Body of pancreas (tissue), 4 donors: ENCODE data around the gene UNC5A. TPM values are rescaled to one million over a fixed set of nuclear protein-coding genes. Genes with fewer than 3 reads are reported as not detected.

Source experiments
- ATAC-seq: fragments of 150-250 bp; one replicate; pipeline ENCODE4 v1.9.1; 2016
- DNase-seq, 4 donors: peaks; one replicate each; pipeline ENCODE4 v3.0.0-alpha.2; 2019
- H3K27ac ChIP-seq, 4 donors: fragments of 200-600 bp; sonication (generic); 1 replicate in 3 of 4; 2 replicates in 1 of 4; pipeline versions ENCODE4 v1.5.1 to v1.6.1; 2016 to 2019; ENCODE audit warnings: mild to moderate bottlenecking in 1 of 4, mixed read lengths in 1 of 4, moderate library complexity in 1 of 4
- H3K27me3 ChIP-seq, 2 donors: fragments of 200-600 bp; sonication (generic); one replicate each; pipeline ENCODE4 v1.6.0; 2016; ENCODE audit warnings: mild to moderate bottlenecking in 1 of 2
- H3K36me3 ChIP-seq, 2 donors: fragments of 200-600 bp; sonication (generic); replicated peaks in 1 of 2; 2 replicates each; pipeline ENCODE4 v1.5.1; 2016; ENCODE audit warnings: low read depth in 2 of 2; ENCODE audit not compliant: insufficient read depth in 1 of 2
- H3K4me1 ChIP-seq: fragments of 200-600 bp; sonication (generic); one replicate; pipeline ENCODE4 v1.6.0; 2016
- H3K4me3 ChIP-seq, 2 donors: fragments of 200-600 bp; sonication (generic); 1 replicate in 1 of 2; 2 replicates in 1 of 2; pipeline ENCODE4 v1.5.1; 2016 to 2019
- H3K9me3 ChIP-seq, 3 donors: fragments of 200-600 bp; sonication (generic); 1 replicate in 2 of 3; 2 replicates in 1 of 3; pipeline ENCODE4 v1.5.1; 2016
- POLR2A ChIP-seq, 3 donors: fragments of 450-650 bp; IDR thresholded peaks; one replicate each; pipeline ENCODE4 v1.6.1; 2016; ENCODE audit warnings: antibody characterized with exemption in 3 of 3, mild to moderate bottlenecking in 2 of 3
- WGBS, 2 donors: methylation state at CpG; one replicate each; pipeline ENCODE4 v1.1.5; 2017; 5-methylcytosine and 5-hydroxymethylcytosine counted together
- intact Hi-C: fragments of 100-400 bp; cut with DNase I; formaldehyde crosslinking; loops from one replicate; pipeline ENCODE4 v1.15.1; 2023
- total RNA-seq, 2 donors: library from RNA; depleted of rRNA; stranded (reverse); fragments of >200 nt; gene quantifications; one replicate each; pipeline ENCODE4 v1.1.0, GENCODE V29; 2016
- TF ChIP-seq, protein P1 (sequence below), 7 experiments: fragments of 450-650 bp in 4 of 7; fragments of 200-600 bp in 3 of 7; sonication (generic) in 3 of 7; IDR thresholded peaks; one replicate each; pipeline ENCODE4 v1.5.1; 2016 to 2019; ENCODE audit warnings: antibody characterized with exemption in 7 of 7

Gene UNC5A
- total RNA-seq, 2 donors from 2014 or later, result 0.52 to 0.66 TPM

DNA sequence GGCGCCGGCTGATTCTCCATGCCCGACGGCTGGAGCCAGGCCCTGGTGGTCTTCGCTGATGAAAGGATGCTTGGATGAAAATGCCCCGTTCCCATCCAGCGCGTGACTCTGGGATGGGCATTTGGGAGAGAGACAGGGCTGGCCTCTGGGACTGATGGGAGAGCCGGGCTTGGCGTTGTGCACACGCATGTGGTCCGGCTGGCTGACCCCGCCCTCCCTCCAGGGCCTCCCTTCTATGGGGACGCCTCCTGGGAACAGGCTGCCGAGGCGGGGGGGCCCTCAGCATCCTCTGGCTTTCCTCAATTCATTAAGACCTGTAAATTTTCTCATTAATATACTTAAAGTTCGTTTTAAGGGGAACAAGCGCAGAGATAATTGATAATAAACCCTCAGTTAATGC, 36.8 kb downstream of the UNC5A start:
- TF ChIP-seq, protein P1, sequence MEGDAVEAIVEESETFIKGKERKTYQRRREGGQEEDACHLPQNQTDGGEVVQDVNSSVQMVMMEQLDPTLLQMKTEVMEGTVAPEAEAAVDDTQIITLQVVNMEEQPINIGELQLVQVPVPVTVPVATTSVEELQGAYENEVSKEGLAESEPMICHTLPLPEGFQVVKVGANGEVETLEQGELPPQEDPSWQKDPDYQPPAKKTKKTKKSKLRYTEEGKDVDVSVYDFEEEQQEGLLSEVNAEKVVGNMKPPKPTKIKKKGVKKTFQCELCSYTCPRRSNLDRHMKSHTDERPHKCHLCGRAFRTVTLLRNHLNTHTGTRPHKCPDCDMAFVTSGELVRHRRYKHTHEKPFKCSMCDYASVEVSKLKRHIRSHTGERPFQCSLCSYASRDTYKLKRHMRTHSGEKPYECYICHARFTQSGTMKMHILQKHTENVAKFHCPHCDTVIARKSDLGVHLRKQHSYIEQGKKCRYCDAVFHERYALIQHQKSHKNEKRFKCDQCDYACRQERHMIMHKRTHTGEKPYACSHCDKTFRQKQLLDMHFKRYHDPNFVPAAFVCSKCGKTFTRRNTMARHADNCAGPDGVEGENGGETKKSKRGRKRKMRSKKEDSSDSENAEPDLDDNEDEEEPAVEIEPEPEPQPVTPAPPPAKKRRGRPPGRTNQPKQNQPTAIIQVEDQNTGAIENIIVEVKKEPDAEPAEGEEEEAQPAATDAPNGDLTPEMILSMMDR (IDR thresholded peaks at IDR 0.05), result no peak
- TF ChIP-seq POLR2A (IDR thresholded peaks at IDR 0.05), result no peak
- Histone ChIP-seq H3K4me1 (no peaks in the 10 kb centered on the region), H3K27ac (no peak overlapping the region), H3K4me3 (no peak overlapping the region), H3K36me3 (no peaks in the 10 kb centered on the region), H3K9me3 (no peaks in the 10 kb centered on the region), H3K27me3 (peaks cover 0 to 4% of the 10 kb centered on the region in 2 donors)
- WGBS, 2 donors, result 46 to 52% methylated on average over 15 to 18 of the region's 18 CpGs
- DNase-seq (no peak), ATAC-seq (no peak)
- intact Hi-C loops, result no loop called here

DNA sequence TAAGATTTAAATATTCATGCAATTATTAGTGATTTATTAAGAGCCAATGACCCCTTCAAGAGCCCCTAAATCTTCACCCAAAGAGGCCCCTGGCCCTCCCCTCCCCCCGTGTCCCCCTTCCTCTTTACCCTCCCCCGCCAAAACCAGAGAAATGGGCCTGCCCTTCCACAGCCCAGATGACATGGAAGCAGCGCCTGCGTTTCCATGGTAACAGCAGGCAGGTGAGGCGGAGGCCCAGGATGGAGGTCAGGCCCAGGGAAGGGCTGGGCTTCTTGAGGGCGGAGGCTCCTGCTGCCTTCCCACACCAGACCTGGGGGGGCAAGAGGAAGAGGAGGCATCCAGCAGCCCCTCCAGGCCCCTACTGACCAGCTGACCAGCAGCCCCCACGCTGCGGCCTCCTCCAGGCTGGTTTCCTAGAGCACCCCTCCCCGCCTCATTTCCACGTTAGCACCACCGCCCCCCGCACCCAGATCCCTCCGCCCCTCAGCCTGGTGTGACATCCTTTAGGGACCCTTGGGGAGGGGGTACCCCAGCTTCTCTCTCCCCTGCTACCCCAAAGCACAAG, 37.4 kb downstream of the UNC5A start:
- H3K27me3 ChIP-seq, result peaks cover 0 to 4% of the 10 kb centered on the region in 2 donors
- DNase-seq (no peak), ATAC-seq (no peak)
- intact Hi-C loops, result no loop called here
- H3K36me3 ChIP-seq, result no peaks in the 10 kb centered on the region
- H3K4me3 ChIP-seq, result no peak overlapping the region
- no peaks in the 10 kb centered on the region for H3K9me3 ChIP-seq
- WGBS, 2 donors, result 53 to 72% methylated on average over 5 to 13 of the region's 13 CpGs
- no peaks in the 10 kb centered on the region for H3K4me1 ChIP-seq
- H3K27ac ChIP-seq, result no peak overlapping the region
- TF ChIP-seq, protein P1 (IDR thresholded peaks at IDR 0.05), result no peak
- TF ChIP-seq POLR2A (IDR thresholded peaks at IDR 0.05), result no peak

DNA sequence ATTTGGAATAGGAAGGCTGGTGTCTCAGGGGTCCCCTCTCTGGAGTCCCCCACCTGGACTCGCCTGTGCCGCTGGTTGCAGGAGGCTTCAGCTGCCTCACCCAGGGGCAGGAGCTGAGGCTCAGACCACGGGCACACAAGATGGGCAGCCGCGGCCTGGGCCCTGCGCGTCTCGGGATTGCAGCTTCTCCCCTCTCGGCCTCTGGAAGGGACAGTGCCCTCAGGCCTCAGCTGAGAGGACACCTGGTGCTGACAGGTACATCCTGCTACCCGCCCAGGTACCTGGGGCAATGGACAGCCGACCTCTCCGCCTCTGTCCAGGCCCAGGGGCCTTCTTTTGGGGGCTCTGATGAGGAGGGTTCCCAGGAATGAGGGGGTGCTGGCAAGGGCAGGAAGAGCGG, 38.3 kb downstream of the UNC5A start:
- TF ChIP-seq, protein P1 (IDR thresholded peaks at IDR 0.05), result no peak
- TF ChIP-seq POLR2A (IDR thresholded peaks at IDR 0.05), result no peak
- Histone ChIP-seq H3K27ac (no peak overlapping the region), H3K36me3 (no peaks in the 10 kb centered on the region), H3K9me3 (no peaks in the 10 kb centered on the region), H3K27me3 (peaks cover 0 to 4% of the 10 kb centered on the region in 2 donors), H3K4me3 (no peak overlapping the region), H3K4me1 (no peaks in the 10 kb centered on the region)
- DNase-seq (no peak), ATAC-seq (no peak)
- intact Hi-C loops, result no loop called here
- 69% methylated on average over 13 of the region's 13 CpGs; no CpG with 5 or more reads in 1 of the 2 donors for WGBS, 2 donors

DNA sequence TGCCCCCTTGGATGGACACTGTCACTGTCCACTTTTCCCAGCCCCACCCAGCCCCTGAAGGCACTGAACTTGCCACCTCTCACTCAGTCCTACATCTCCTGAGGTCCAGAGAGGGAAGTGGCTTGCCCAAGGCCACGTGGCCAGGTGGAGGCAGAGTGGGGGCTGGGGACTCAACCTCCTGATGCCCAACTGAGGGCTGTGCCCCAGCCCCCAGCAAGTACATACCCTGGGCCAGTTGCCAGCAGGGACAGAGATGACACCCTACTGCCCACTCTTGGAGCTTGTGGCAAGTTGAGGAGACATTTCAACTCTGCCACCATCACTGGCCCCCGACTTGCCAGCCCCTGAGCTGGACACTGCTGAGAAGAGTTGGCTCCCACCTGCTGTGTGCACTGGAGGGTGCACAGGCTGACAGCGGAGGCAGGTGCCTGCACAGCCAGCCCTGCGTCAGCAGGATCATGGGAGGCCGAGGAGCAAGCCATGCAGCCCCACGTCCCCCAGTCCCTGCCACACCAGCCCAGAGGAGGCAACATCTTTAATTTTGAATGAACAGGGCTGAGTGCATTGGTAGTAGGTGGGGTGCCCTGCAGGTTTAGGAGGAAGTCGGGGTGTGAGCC, 39.4 kb downstream of the UNC5A start:
- ATAC-seq, result no peak
- H3K9me3 ChIP-seq, result no peaks in the 10 kb centered on the region
- intact Hi-C loops, result no loop called here
- TF ChIP-seq, protein P1 (IDR thresholded peaks at IDR 0.05), result no peak
- TF ChIP-seq POLR2A (IDR thresholded peaks at IDR 0.05), result no peak
- peaks cover 0 to 4% of the 10 kb centered on the region in 2 donors for H3K27me3 ChIP-seq
- no peaks in the 10 kb centered on the region for H3K36me3 ChIP-seq
- no peak for DNase-seq
- H3K27ac ChIP-seq, result no peak overlapping the region
- WGBS, 2 donors, result 8 to 63% methylated on average over 2 to 7 of the region's 7 CpGs
- H3K4me3 ChIP-seq, result no peak overlapping the region
- H3K4me1 ChIP-seq, result no peaks in the 10 kb centered on the region
